Hepatic stellate cell (primary cell): Measurements from ENCODE around the gene KRTAP10-9.
A peak's percentile ranks its signal among the peaks of the same experiment; 100 is the strongest.
"Not testable (repeated sequence)": the region's sequence is repeated elsewhere in the genome, so short reads cannot be mapped to it uniquely, and the experiment has no call there.

ENCODE experiments used
- DNase-seq: peaks from one replicate; pipeline ENCODE4 v3.0.0; 2011; ENCODE audit warnings: low spot score

KRTAP10-9 gene

GRCh38 chr21:44615466-44615865 is 11.4 kb upstream of the KRTAP10-9 start:
- no peak for DNase-seq

- no peak for DNase-seq
These were observed 10.8 kb upstream of the KRTAP10-9 start for GRCh38 chr21:44615911-44616590.

- no peak for DNase-seq
These were observed 10.3 kb upstream of the KRTAP10-9 start for GRCh38 chr21:44616591-44616926.

GRCh38 chr21:44617071-44617501 is 9.8 kb upstream of the KRTAP10-9 start:
- no peak for DNase-seq

- peak; percentile 14 for DNase-seq
These were observed 8.4 kb upstream of the KRTAP10-9 start for GRCh38 chr21:44618504-44618903.

GRCh38 chr21:44618909-44619308 is 8.0 kb upstream of the KRTAP10-9 start:
- DNase-seq: no peak

- no peak for DNase-seq
These were observed 7.0 kb upstream of the KRTAP10-9 start for GRCh38 chr21:44619886-44620285.

GRCh38 chr21:44623575-44623974 is 3.3 kb upstream of the KRTAP10-9 start:
- no peak for DNase-seq

GRCh38 chr21:44625756-44626155 is 1.1 kb upstream of the KRTAP10-9 start:
- DNase-seq: no peak

- DNase-seq: no peak
These were observed 631 bp upstream of the KRTAP10-9 start for GRCh38 chr21:44626262-44626661.

GRCh38 chr21:44627181-44627822 is 409 bp downstream of the KRTAP10-9 start:
- DNase-seq: not testable (repeated sequence)

GRCh38 chr21:44627831-44628233 is 939 bp downstream of the KRTAP10-9 start:
- not testable (repeated sequence) for DNase-seq

GRCh38 chr21:44628707-44629391 is 2.0 kb downstream of the KRTAP10-9 start:
- no peak for DNase-seq

- DNase-seq: no peak
These were observed 3.5 kb downstream of the KRTAP10-9 start for GRCh38 chr21:44630440-44630839.

- DNase-seq: no peak
These were observed 5.2 kb downstream of the KRTAP10-9 start for GRCh38 chr21:44632067-44632466.

- no peak for DNase-seq
These were observed 9.5 kb downstream of the KRTAP10-9 start for GRCh38 chr21:44636209-44637017.

- no peak for DNase-seq
These were observed 10.3 kb downstream of the KRTAP10-9 start, which contains the start of gene KRTAP10-10 for GRCh38 chr21:44637018-44637850. TSS of gene KRTAP10-10 (plus strand) at chr21:44637356. CDS start at chr21:44637418, 62 bp downstream.

- not testable (repeated sequence) for DNase-seq
These were observed 11.0 kb downstream of the KRTAP10-9 start for GRCh38 chr21:44637851-44638348.

- DNase-seq: not testable (repeated sequence)
These were observed 11.8 kb downstream of the KRTAP10-9 start for GRCh38 chr21:44638506-44639330.

- no peak for DNase-seq
These were observed 12.4 kb downstream of the KRTAP10-9 start for GRCh38 chr21:44639331-44639655.
